HG03066 (cell line): ENCODE data around the gene MROH7.

Experiments
- ATAC-seq: cut with Tn5 transposase; IDR thresholded peaks from one replicate; pipeline ENCODE4 v1.9.1; 2021; ENCODE audit warnings: low read depth; ENCODE audit not compliant: unreplicated experiment

MROH7 gene

GRCh38 chr1:54694771-54695170 is 53.2 kb downstream of the MROH7 start:
- ATAC-seq = no peak

- ATAC-seq = no peak
Measured at GRCh38 chr1:54695221-54695620, 53.6 kb downstream of the MROH7 start.

DNA sequence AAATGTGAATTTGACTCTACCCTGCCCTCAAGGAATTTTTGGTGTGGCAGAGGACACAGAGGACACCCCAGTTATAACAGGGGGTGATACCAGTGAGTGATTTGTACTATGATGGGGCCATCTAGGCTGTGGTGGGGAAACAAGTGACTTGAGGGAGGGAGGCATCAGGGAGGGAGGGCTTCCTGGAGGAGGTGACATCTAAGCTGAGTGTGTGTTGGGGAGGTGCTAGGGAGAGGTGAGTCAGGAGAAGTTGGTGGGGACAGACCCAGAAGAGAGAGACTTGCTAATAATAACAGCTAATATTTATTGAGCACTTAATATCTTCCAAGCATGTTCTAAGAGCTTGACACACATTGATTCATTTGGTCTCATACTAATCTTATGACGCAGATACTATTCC is 54.2 kb downstream of the MROH7 start:
- no peak for ATAC-seq

DNA sequence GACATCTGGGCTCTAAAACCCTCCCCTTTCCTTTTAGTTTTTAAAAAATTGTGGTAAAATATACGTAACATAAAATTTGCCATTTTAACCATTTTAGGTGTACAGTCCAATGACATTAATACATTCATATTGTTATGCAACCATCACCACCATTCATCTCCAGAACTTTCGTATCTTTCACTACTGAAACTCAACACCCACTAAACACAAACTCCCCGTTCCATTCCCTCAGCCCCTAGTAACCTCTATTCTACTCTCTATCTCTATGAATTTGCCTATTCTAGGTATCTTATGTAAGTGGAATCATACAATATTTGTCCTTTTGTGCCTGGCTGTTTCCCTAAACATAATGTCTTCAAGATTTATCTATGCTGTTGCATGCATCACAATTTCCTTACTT is 54.7 kb downstream of the MROH7 start:
- no peak for ATAC-seq

DNA sequence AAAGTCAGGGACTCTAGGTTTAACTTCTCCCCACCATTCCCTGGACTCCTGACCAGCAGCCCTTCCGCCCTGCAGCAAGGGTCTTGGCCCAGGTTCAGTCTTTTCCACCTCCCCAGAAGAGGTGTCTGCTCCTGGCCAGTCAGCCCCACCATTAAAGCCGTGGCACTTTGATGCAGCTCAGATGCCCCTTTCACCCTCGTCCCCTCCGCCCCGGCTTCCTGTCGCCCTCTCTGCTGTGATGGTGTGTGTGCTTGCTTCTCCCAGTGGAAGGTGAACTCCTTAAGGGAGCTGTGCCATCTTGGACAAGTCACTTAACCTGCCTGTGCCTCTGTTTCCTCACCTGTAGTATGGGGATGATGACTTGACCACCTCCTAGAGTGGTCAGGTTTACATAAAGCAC is 56.3 kb downstream of the MROH7 start:
- no peak for ATAC-seq

DNA sequence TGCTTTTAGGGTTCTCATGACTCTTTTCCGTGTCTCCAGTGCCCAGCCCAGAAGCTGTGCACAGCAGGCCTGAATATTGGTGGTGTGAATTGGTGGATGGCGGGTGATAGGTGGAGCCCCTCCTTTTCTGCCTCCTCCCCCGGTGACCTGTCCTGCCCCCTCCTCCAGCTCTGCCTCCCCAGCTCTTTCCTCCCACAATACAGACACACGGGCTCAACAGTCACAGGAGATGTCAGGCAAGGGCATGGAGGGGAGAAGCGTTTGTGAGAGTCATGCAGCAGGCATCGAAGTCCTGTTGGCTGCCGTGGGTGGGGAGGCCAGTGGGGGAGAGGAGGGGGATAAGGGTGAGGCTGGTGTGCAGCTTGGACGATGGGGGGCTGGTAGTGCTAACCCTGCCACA is 56.8 kb downstream of the MROH7 start:
- no peak for ATAC-seq

GRCh38 chr1:54699936-54700525 is 58.4 kb downstream of the MROH7 start:
- no peak for ATAC-seq

- no peak for ATAC-seq
Measured at GRCh38 chr1:54701066-54701465, 59.5 kb downstream of the MROH7 start.

DNA sequence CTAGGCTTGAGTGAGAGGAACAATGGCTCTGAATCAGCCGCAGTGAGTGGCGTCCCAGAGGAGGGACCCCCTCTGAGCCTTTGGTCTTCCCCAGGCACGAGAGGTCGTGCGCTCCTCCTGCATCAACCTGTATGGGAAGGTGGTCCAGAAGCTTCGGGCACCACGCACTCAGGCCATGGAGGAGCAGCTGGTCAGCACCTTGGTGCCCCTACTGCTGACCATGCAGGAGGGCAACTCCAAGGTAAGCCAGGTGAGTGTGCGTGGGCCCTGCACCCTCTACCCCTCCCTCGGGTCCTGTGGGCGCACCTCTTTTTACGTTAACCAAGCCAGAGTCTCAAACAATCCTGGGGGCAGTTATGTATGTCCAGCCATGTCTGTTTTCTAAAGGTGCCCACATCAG is 60.4 kb downstream of the MROH7 start:
- no peak for ATAC-seq

GRCh38 chr1:54703471-54703870 is 61.9 kb downstream of the MROH7 start:
- no peak for ATAC-seq

- no peak for ATAC-seq
Measured at GRCh38 chr1:54705153-54705552, 63.6 kb downstream of the MROH7 start.

- ATAC-seq = no peak
Measured at GRCh38 chr1:54706419-54706818, 64.8 kb downstream of the MROH7 start.

DNA sequence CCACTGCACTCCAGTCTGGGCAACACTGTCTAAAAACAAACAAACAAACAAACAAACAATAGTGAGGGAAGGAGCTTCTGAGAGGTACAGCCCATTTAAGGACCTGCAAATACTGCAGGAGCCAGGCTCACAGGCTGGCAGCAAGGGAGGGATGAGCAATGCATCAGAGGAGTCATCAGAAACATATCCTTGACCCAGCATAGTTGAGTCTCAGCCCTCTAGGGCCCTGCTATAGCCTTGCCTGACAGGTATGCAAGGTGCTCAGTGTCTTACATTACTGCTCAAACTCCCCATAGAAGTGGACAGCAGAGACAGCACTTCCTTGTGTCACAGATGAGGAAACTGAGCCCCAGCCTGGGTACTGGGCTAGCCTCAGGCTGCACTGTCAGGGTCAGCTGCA is 66.8 kb downstream of the MROH7 start:
- no peak for ATAC-seq

GRCh38 chr1:54709547-54710292 is 68.1 kb downstream of the MROH7 start:
- no peak for ATAC-seq

- ATAC-seq = no peak
Measured at GRCh38 chr1:54710434-54710833, 68.8 kb downstream of the MROH7 start.

- ATAC-seq = no peak
Measured at GRCh38 chr1:54710841-54711240, 69.3 kb downstream of the MROH7 start.

GRCh38 chr1:54711536-54711935 is 70.0 kb downstream of the MROH7 start:
- no peak for ATAC-seq

DNA sequence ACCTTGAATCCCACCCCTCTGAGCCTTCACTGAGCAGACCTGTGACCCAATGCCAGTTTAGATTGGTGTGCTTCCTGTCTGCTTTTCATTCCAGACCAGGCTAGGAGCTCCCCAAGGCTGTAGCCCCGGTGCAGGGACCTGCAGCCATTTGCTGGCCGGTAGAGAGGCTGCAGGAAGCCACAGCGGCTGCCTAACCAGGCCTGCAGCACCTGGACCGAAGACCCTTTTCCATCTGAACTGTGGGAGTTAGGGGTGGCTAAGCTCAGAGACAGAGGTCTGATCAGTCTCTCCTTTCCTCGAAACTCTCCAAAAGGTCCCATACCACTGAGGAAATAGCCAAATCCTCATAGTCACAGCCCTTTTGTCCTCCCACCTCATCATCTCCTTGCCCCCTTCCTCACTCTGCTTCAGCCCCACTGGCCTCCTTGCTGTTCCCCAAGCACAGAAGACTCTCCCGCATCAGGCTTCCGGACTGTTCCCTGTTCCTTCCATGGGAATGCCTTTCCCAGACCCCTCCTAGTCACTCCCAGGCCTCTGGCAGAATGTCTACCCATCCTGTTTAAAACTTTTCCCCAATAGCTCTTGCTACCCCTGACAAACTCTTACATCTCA is 73.4 kb downstream of the MROH7 start:
- no peak for ATAC-seq

DNA sequence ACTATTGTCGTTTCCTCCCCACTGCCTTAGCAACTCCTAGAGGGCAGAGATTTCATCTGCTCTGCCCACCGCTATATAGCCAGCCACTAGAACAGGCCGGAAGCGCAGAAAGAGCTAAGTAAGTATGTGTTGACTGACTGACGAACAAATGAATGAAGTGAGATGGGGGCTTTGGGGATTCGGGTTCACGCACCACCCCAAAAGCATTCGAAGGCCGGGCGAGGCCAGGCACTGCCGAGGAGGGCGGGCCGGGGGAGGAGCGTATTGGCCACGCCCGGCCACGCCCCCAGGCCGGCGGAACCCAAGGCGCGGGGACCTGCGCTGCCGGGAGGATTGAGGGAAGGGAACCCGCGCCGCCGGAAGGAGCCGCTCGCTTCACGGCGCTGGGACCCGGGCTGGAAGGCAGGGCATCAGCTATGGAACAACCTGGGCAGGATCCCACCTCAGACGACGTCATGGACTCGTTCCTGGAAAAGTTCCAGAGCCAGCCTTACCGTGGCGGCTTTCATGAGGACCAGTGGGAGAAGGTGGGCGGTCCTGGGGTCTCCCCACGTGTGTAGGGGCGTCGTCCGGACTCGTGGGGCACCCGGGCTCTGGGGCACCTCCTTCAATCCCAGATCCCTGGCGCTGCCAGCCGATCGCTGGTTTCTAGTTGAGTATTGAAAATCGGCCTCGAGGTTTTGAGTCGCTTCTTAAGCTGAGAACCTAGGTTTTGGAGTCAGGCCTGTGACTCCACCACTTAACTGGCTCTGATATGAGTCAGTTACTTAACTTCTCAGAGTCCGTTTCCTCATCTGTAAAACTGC is 74.1 kb downstream of the MROH7 start, which contains the start of gene TTC4:
TSS of gene TTC4 (plus strand) at position 369 of the 806 bp plus-strand sequence. CDS start at position 417, 48 bp downstream.
- ATAC-seq = peak; percentile 91

GRCh38 chr1:54716299-54717047 is 74.9 kb downstream of the MROH7 start:
- ATAC-seq = no peak
